Thyroid gland (tissue), 4 donors: ENCODE measurements around the gene MRPS6. TPM values are rescaled to one million over a fixed set of nuclear protein-coding genes. Genes with fewer than 3 reads are reported as not detected.
A peak's percentile ranks its signal among the peaks of the same experiment; 100 is the strongest.

Experiments used
- DNase-seq, 2 donors: peaks; one replicate each; pipeline ENCODE4 v3.0.0-alpha.2; 2019
- H3K27ac ChIP-seq, 3 donors: fragments of 200-600 bp; sonication (generic); 1 replicate in 2 of 3; 2 replicates in 1 of 3; pipeline ENCODE4 v1.5.1; 2016 to 2019; ENCODE audit warnings: mild to moderate bottlenecking in 1 of 3, moderate library complexity in 1 of 3
- H3K27me3 ChIP-seq: fragments of 200-600 bp; sonication (generic); one replicate; pipeline ENCODE4 v1.5.1; 2019
- H3K36me3 ChIP-seq, 2 donors: fragments of 200-600 bp; sonication (generic); one replicate each; pipeline ENCODE4 v1.5.1; 2016 to 2019
- H3K4me1 ChIP-seq, 2 donors: fragments of 200-600 bp; sonication (generic); one replicate each; pipeline ENCODE4 v1.5.1; 2017 to 2019
- H3K4me3 ChIP-seq, 3 donors: fragments of 200-600 bp; sonication (generic); replicated peaks in 1 of 3; 1 replicate in 2 of 3; 2 replicates in 1 of 3; pipeline ENCODE4 v1.5.1; 2016; ENCODE audit warnings: mild to moderate bottlenecking in 1 of 3
- H3K9me3 ChIP-seq: fragments of 200-600 bp; sonication (generic); one replicate; pipeline ENCODE4 v1.5.1; 2017
- POLR2A ChIP-seq, 2 donors: fragments of 450-650 bp; IDR thresholded peaks; one replicate each; pipeline ENCODE4 v1.6.1; 2017; ENCODE audit warnings: antibody characterized with exemption in 2 of 2, mild to moderate bottlenecking in 2 of 2, moderate library complexity in 1 of 2
- WGBS, 2 donors: methylation state at CpG; one replicate each; pipeline ENCODE4 v1.1.5; 2017; 5-methylcytosine and 5-hydroxymethylcytosine counted together
- intact Hi-C: fragments of 100-400 bp; cut with DNase I; formaldehyde crosslinking; loops from one replicate; pipeline ENCODE4 v1.15.1; 2023
- total RNA-seq, 4 donors: library from RNA; depleted of rRNA; stranded (reverse); fragments of >200 nt; gene quantifications; one replicate each; pipeline ENCODE4 v1.2.3, GENCODE V29; 2016
- TF ChIP-seq, protein P1 (sequence below), 6 experiments: fragments of 200-600 bp in 3 of 6; fragments of 450-650 bp in 3 of 6; sonication (generic) in 3 of 6; IDR thresholded peaks; one replicate each; pipeline ENCODE4 v1.5.1; 2016 to 2019; ENCODE audit warnings: antibody characterized with exemption in 6 of 6, mild to moderate bottlenecking in 2 of 6, inconsistent platforms in 1 of 6, moderate library complexity in 1 of 6

Gene MRPS6
- total RNA-seq, 4 donors from 2014 or later, result 64.9 to 104 (median 75.9) TPM

DNA sequence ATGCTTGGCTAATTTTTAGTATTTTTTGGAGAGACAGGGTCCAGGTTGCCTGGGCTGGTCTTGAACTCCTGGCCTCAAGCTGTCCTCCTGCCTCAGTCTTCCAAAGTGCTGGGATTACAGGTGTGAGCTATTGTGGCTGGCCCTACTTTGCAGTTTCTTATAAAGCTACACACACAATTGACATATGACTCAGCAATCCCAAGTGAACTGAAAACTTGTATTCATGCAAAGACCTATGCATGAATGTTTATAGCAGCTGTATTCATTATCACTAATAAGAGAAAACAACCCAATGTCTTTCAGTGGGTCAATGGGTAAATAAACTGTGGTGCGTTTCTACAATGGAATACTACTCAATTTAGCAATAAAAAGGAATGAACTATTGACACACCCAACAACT is 103.1 kb downstream of the MRPS6 start:
- Histone ChIP-seq H3K27me3 (no peaks in the 10 kb centered on the region), H3K4me3 (no peak overlapping the region), H3K36me3 (no peaks in the 10 kb centered on the region), H3K4me1 (peaks cover 19 to 24% of the 10 kb centered on the region in 2 donors), H3K27ac (no peak overlapping the region), H3K9me3 (no peaks in the 10 kb centered on the region)
- DNase-seq, result no peak
- TF ChIP-seq, protein P1, sequence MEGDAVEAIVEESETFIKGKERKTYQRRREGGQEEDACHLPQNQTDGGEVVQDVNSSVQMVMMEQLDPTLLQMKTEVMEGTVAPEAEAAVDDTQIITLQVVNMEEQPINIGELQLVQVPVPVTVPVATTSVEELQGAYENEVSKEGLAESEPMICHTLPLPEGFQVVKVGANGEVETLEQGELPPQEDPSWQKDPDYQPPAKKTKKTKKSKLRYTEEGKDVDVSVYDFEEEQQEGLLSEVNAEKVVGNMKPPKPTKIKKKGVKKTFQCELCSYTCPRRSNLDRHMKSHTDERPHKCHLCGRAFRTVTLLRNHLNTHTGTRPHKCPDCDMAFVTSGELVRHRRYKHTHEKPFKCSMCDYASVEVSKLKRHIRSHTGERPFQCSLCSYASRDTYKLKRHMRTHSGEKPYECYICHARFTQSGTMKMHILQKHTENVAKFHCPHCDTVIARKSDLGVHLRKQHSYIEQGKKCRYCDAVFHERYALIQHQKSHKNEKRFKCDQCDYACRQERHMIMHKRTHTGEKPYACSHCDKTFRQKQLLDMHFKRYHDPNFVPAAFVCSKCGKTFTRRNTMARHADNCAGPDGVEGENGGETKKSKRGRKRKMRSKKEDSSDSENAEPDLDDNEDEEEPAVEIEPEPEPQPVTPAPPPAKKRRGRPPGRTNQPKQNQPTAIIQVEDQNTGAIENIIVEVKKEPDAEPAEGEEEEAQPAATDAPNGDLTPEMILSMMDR (IDR thresholded peaks at IDR 0.05), result no peak
- no peak for TF ChIP-seq POLR2A (IDR thresholded peaks at IDR 0.05)
- intact Hi-C loops, result no loop called here
- 93 to 95% methylated on average over 1 of the region's 1 CpG for WGBS, 2 donors

DNA sequence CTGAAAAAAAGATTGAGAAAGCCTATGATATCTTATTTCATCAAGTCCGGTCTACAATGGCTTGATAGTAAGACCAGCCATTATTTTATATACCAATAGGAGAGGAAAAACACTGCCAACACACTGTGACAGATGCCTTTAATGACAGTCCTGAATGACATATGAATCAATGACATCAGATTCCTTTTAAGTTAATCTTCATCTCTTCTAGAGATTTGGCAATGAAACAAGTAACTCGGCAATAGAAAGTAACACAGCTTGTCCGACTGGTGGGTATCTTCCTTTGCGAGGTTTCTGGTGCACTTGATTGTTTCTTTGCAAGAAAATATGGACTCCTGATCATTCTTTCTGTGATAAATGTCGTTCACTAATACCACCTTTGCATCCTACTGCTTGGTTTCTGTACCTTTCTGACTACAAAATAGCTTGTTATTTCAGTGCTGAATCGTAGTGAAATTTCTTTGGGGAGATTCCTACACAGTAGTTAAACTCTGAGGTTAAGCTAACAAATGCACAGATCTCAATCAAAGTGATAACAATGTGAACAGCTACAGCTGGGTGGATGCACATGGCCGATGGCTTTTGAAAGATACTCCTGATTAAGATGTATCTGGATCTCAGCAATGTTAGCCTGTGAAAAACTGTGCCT is 104.7 kb downstream of the MRPS6 start:
- no peak for DNase-seq
- no peaks in the 10 kb centered on the region for H3K9me3 ChIP-seq
- H3K36me3 ChIP-seq, result no peaks in the 10 kb centered on the region
- H3K4me1 ChIP-seq, result peaks cover 23 to 27% of the 10 kb centered on the region in 2 donors
- intact Hi-C loops, result no loop called here
- no peaks in the 10 kb centered on the region for H3K27me3 ChIP-seq
- WGBS, 2 donors, result 87 to 92% methylated on average over 7 of the region's 7 CpGs
- TF ChIP-seq, protein P1 (IDR thresholded peaks at IDR 0.05), result no peak
- TF ChIP-seq POLR2A (IDR thresholded peaks at IDR 0.05), result no peak
- peak overlapping the region in 1 of 3 donors; percentile 91 for H3K27ac ChIP-seq
- no peak overlapping the region for H3K4me3 ChIP-seq

DNA sequence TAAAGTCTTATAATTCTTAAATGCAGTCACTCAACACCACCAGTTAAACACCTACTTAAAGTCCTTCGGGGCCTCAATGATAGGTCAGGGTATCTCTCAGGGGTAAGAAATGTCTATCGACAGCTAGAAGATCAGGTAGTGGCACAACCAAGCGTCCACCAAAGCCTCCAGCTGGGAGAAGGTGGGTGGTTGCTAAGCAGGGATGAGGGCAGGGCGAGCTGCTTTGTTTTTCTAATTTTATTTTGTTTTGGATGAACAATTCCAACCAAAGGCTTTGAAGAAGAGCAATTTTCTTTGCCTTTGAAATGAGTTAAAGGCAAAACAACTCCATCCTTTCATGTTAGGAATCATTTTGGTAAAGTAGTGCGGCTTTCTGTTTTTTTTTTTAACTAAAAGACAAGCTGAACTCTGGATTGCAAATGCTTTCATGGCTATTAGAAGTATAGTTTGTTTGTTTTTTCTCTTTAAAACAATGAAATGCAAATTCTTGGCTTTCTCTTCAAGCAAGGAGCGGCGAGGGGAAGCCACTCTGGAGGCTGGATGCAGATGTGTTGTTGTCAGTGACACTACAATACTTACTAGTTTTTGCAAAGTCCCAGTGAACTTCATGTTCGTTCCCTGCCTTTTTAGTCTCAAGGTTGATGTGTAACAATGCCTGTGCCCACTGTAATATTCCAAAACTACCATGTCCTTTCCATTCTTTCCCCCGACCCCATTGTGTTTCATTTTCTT is 106.0 kb downstream of the MRPS6 start:
- no peaks in the 10 kb centered on the region for H3K36me3 ChIP-seq
- intact Hi-C loops, result no loop called here
- H3K27ac ChIP-seq, result peak overlapping the region; percentile 26 to 91 (median 65)
- H3K9me3 ChIP-seq, result no peaks in the 10 kb centered on the region
- H3K4me3 ChIP-seq, result no peak overlapping the region
- 72 to 85% methylated on average over 9 of the region's 9 CpGs for WGBS, 2 donors
- H3K27me3 ChIP-seq, result no peaks in the 10 kb centered on the region
- H3K4me1 ChIP-seq, result peaks cover 23 to 27% of the 10 kb centered on the region in 2 donors
- DNase-seq, result no peak
- TF ChIP-seq POLR2A (IDR thresholded peaks at IDR 0.05), result no peak
- TF ChIP-seq, protein P1 (IDR thresholded peaks at IDR 0.05), result no peak

DNA sequence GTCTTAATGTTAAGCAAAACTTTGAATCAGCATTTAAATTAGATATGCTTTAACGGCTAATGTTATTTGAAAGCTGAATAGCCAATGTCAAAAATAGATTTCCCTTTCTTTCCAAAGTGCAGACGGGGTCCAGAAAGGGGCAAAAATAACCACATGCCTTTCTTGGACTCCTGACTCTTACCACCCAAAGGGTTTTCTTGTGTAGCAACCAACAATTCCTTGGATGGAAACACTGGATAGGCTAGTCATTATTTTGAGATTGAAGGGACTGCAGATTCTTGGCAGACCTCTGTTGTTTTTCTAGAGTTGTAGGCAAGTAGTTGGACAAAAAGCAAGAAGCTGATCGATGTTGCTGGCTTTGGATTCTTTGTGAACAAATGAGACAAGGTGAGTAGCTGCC is 107.0 kb downstream of the MRPS6 start:
- Histone ChIP-seq H3K27me3 (no peaks in the 10 kb centered on the region), H3K4me3 (no peak overlapping the region), H3K36me3 (no peaks in the 10 kb centered on the region), H3K9me3 (no peaks in the 10 kb centered on the region), H3K27ac (peak overlapping the region; percentile 50 to 91 (median 65)), H3K4me1 (peaks cover 23 to 27% of the 10 kb centered on the region in 2 donors)
- TF ChIP-seq, protein P1 (IDR thresholded peaks at IDR 0.05), result no peak
- peak in 1 of 2 donors; percentile 14 for TF ChIP-seq POLR2A (IDR thresholded peaks at IDR 0.05)
- 31 to 42% methylated on average over 3 of the region's 3 CpGs for WGBS, 2 donors
- intact Hi-C loops, result no loop called here
- DNase-seq, result no peak

DNA sequence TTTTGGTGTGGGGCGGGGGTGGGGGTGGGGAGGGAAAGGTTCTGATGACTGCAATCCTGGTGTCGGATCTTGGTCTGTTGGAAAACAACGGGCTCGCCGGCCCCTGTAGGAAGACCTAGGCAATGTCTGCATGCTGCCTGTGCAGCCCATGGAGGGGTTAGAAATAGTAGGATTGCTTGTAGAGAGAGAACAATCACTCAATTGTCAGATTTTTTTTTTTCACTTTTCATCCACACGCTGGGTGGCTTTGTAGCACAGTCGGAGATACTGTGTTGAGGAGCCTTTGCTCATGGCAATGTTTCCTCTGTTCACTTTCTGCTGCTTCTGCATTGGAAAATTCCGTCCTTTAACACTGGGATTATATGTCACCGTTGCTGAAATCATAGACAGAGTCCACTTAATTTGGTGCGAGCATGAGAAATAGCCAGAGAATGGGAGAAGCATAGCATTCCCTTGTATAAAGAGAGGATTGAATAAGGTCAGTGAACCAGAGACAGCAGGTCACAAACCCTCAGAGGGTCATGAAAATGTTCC is 107.5 kb downstream of the MRPS6 start:
- H3K4me3 ChIP-seq, result no peak overlapping the region
- intact Hi-C loops, result no loop called here
- WGBS, 2 donors, result 14 to 29% methylated on average over 10 of the region's 10 CpGs

More for the DNA sequence above, 107.5 kb downstream of the MRPS6 start:
- DNase-seq, result peak; percentile 23 to 41
- Histone ChIP-seq H3K4me1 (peaks cover 23 to 27% of the 10 kb centered on the region in 2 donors), H3K27ac (peak overlapping the region; percentile 50 to 91 (median 65)), H3K9me3 (no peaks in the 10 kb centered on the region), H3K27me3 (no peaks in the 10 kb centered on the region), H3K36me3 (no peaks in the 10 kb centered on the region)
- TF ChIP-seq, protein P1 (IDR thresholded peaks at IDR 0.05), result peak in 1 of 6 experiments; percentile 17
- peak in 1 of 2 donors; percentile 15 for TF ChIP-seq POLR2A (IDR thresholded peaks at IDR 0.05)
